HG02759 (cell line): ENCODE results near the gene CDH7.

Experiments
- ATAC-seq: cut with Tn5 transposase; IDR thresholded peaks from one replicate; pipeline ENCODE4 v1.9.1; 2021; ENCODE audit warnings: mild to moderate bottlenecking, moderate library complexity; ENCODE audit not compliant: unreplicated experiment

The CDH7 gene

DNA sequence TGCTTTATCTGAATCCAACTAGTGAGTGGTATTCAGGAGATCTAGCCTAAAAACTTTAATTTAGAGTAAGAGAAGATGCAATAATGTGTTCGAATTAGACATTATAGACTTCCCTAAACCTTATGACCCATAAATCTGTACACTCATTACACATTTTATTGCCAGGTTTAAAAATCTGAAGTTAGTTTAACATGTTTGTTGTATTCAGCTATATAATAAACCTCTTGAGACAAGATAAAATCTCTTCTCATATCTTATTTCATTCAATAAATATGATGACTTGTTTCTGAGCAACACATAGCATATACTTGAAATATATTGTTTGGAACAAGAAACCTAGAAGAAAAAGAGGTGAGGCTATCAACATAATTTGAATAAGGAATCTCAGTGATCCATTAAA lies 150.7 kb downstream of the CDH7 start:
- ATAC-seq: no peak

DNA sequence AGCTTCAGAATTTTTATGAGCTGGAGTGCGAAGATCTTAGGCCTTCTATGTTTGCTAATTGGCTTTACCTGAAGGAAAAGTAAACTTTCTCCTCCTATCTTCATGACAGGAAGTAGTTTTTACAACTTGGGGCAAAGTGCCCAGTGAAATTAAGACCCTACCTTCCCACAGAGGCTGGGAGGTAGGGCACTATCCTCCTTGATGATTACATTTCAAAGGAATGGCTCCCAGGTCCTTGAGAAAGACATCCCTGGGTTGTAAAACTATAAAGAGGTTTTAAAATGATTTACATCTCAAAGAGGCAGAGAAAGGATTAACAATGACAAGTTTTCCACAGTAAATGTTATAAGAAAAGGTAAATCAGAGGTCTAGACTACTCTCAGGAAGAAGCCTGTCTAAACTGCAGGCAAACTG lies 155.8 kb downstream of the CDH7 start:
- ATAC-seq: no peak

DNA sequence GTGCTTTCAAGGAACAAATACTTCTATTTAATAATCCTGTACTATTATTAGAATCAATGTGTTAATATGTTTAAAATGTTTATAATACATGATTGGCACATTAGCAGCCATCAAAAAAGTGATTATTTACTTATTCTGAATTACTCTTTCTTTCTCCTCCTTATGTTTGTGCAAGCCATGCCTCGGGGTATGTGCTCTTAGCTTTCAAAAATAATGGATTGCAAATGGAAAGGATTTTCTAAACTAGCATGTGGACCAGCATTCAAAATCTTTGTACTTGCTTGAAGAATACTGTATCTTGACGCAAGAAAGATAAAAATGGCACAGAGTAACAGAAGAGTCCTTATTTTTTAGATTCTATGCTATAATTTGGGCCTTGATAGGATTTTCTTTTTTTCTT lies 156.5 kb downstream of the CDH7 start:
- no peak for ATAC-seq

DNA sequence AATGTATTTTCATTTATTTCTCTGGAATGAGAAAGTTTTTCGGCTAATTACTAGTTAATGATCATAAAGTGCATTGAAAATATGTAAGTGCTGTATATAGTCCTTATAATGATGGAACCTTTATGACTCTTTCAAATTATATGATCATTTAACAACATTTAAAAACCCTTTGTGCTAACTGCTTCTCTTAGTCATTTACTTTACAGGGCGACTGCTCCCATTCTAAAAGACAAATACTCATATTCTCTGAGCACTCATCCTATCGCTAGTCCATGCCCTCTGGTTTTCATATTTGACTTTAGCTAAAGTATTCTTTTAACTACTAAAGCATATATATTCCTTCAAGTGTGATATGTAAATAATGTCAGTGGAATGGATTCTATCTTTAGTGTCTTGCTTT lies 168.2 kb downstream of the CDH7 start:
- ATAC-seq: no peak

DNA sequence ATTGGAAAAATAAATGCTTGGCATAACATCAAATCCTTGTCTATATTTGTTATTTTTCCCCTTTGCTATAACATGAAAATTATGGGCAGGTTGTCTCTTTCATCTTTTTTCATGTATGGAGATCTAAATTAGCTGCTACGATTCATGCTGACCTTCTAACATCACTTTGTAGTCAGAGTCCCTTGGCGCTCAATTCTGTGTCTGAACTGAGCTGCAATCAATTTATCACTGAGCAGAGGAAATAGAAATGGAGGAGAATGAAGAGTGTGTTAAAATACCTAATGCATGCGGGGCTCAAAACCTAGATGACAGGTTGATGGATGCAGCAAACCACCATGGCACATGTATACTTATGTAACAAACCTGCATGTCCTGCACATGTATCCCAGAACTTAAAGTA lies 168.9 kb downstream of the CDH7 start:
- no peak for ATAC-seq

DNA sequence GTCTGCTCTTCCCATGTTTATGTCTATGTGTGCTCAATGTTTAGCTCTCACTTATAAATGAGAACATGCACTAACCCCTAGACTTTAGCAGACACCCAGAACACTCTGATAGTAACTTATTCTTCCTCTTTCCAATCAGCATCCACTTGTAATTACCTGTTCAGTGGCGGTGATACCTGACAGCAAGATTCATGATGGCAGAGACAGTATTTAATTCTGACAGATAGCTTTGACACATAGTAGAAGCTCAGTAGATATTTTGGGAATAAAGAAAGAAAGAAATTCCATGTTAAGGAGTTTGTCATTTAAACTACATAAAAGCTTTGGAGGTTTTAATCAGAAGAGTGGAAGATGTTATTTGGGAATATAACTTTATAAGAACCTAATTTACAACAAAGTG lies 171.3 kb downstream of the CDH7 start:
- no peak for ATAC-seq

DNA sequence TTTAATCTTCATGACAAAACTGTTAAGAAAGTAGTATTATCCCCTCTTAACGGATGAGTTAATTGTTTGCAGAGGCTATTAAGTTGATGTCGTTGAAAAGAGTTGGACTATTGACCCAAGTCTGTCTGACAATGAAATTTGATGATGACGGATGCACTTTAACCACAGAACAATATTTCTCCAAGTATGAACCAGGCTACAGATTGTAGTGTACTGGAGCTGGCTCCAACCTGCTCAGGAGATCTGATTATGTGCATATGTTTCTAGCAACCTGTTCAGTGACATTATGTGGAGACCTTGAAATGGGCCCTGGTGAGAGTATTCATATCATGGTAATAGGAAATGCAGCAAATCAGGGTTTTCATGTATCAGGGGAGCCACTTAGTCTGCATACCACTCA lies 174.1 kb downstream of the CDH7 start:
- ATAC-seq: no peak

DNA sequence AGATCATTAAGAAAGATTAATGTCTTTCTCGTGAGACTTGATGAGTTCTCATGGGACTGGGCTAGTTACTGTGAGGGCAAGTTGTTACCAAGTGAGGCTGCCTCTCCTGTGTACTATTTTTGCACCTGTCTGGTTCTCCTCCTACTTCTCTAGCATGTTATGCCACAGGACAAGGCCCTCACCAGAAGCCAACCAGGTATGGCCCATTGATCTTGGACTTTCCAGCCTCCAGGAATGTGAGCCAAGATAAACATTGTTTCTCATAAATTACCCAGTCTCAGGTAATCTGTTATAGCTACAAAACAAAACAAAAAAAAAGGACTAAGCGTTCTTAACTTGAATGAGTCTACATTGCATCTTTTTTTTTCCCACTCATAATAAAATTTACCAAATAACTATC lies 184.1 kb downstream of the CDH7 start:
- ATAC-seq: no peak

DNA sequence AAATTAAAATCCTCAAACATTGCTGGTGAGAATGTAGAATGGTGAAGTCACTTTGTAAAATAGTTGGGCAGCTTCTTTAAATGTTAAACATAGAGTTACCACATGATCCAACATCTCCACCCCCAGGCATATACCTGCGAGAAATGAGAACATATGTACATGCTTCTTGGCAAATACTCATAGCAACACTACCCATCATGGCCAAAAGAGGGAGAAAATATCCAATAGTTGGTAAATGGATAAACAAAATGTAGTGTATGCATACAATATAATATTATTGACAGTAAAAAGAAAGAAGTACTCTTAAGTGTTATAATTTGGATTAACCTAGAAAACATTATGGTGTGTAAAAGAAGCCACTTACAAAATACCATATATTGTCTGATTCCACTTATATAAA lies 185.9 kb downstream of the CDH7 start:
- ATAC-seq: no peak

DNA sequence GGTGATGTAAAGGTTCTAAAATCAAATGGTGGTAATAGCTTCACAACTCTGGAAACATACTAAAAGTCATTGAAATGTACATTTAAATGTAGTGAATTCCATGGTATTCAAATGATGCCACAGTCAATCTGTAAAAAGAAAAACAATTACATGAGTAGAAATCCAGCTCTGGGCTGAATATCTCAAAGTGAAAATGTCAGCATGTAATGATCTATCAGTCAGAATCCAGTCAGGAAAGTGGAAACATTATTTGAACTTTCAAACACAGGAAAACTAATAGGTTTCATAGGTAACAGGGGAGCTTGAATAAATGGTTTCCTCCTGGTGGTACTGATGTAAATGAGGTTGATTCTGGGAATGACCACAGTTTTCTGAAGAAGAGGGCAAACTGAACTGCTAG lies 186.4 kb downstream of the CDH7 start:
- no peak for ATAC-seq

DNA sequence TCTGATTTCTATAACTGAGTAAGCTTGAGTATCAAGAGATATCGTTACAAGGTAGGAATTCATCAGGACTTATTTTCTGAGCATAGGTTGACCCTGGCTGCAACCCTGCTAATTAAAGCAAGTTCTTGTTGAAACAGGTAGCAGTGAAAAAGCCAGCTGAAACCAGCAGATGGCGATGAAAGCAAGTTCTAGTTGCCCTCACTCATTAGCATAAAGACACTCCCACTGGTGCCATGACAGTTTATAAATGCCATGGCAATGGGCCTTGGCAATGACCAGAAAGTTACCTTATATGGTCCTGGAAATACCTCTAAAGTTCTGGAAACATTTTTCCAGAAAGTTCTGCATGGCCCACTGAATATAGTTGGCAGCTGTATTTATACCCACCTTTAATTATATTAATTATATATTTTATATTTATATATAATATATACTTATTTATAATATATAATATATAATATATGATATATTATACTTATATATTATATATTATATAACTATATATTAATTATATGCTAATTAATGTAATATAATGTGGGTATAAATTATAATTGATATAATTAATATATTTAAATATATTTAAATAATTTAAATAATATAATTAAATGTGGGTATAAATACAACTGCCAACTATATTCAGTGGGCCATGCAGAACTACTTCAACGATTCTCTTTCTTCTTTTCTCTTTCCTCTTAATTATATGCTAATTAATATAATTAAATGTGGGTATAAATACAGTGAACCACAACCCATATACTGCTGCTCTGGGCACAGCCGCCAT lies 188.0 kb downstream of the CDH7 start:
- peak; percentile 91 for ATAC-seq
